RPMI8226 (cell line): ENCODE measurements around the gene MRPL38.

ENCODE experiments used
- DNase-seq: peaks from one replicate; pipeline ENCODE4 v3.0.0-alpha.2; 2015

MRPL38 gene

GRCh38 chr17:75904749-75905521, at the start of gene MRPL38:
TSS of gene MRPL38 (minus strand) at chr17:75904884. CDS start at chr17:75904875, 9 bp downstream.
- DNase-seq: peak; percentile 98

GRCh38 chr17:75950855-75951554, 46.3 kb upstream of the MRPL38 start:
- DNase-seq: no peak

GRCh38 chr17:75950421-75950820, 45.7 kb upstream of the MRPL38 start:
- no peak for DNase-seq

GRCh38 chr17:75945211-75945610, 40.5 kb upstream of the MRPL38 start:
- no peak for DNase-seq

GRCh38 chr17:75943491-75943890, 38.8 kb upstream of the MRPL38 start:
- DNase-seq: no peak

- DNase-seq: no peak
These were observed 37.8 kb upstream of the MRPL38 start for GRCh38 chr17:75942473-75942872.

GRCh38 chr17:75941442-75941819, 36.7 kb upstream of the MRPL38 start:
- peak; percentile 9 for DNase-seq

- DNase-seq: peak; percentile 95
These were observed 36.2 kb upstream of the MRPL38 start, which contains the start of gene FBF1 for GRCh38 chr17:75940727-75941441. TSS of gene FBF1 (minus strand) at chr17:75941042. CDS start at chr17:75938149, 2,893 bp downstream.

GRCh38 chr17:75937652-75938051, 33.0 kb upstream of the MRPL38 start:
- no peak for DNase-seq

GRCh38 chr17:75933808-75934207, 29.1 kb upstream of the MRPL38 start:
- no peak for DNase-seq

GRCh38 chr17:75932852-75933251, 28.2 kb upstream of the MRPL38 start:
- no peak for DNase-seq

GRCh38 chr17:75931062-75931461, 26.4 kb upstream of the MRPL38 start:
- no peak for DNase-seq

GRCh38 chr17:75927286-75927922, 22.7 kb upstream of the MRPL38 start:
- DNase-seq: peak; percentile 47

- no peak for DNase-seq
These were observed 21.8 kb upstream of the MRPL38 start for GRCh38 chr17:75926456-75926855.

GRCh38 chr17:75925912-75926311, 21.2 kb upstream of the MRPL38 start:
- DNase-seq: no peak

GRCh38 chr17:75925103-75925502, 20.4 kb upstream of the MRPL38 start:
- no peak for DNase-seq

- no peak for DNase-seq
These were observed 18.5 kb upstream of the MRPL38 start for GRCh38 chr17:75922963-75923874.

- DNase-seq: no peak
These were observed 17.7 kb upstream of the MRPL38 start for GRCh38 chr17:75922173-75922961.

- DNase-seq: no peak
These were observed 16.9 kb upstream of the MRPL38 start for GRCh38 chr17:75921596-75921995.

GRCh38 chr17:75920045-75920560, 15.4 kb upstream of the MRPL38 start:
- DNase-seq: no peak

- no peak for DNase-seq
These were observed 14.9 kb upstream of the MRPL38 start for GRCh38 chr17:75919611-75920010.
